AG09309 (cell line): ENCODE results near the gene CST9L.

Source experiments
- DNase-seq: peaks from one replicate; pipeline ENCODE4 v3.0.0-alpha.2; 2010; ENCODE audit warnings: low read depth
- H3K4me3 ChIP-seq: 2 replicates; pipeline ENCODE4 v1.5.1; 2011; ENCODE audit warnings: mild to moderate bottlenecking, low read depth, low read length, moderate library complexity; ENCODE audit not compliant: control insufficient read depth
- CTCF ChIP-seq: IDR thresholded peaks from 2 replicates; pipeline ENCODE4 v1.5.1; 2011; ENCODE audit warnings: mild to moderate bottlenecking, low read depth, low read length, inconsistent platforms; ENCODE audit not compliant: insufficient read depth, control insufficient read depth; ENCODE audit errors: missing control alignments

Gene CST9L

GRCh38 chr20:23548408-23548807 lies 19.9 kb downstream of the CST9L start:
- TF ChIP-seq CTCF: no peak
- H3K4me3 ChIP-seq: no peak overlapping the region
- no peak for DNase-seq

GRCh38 chr20:23547613-23548012 lies 20.7 kb downstream of the CST9L start:
- no peak for TF ChIP-seq CTCF
- DNase-seq: no peak
- no peak overlapping the region for H3K4me3 ChIP-seq

DNA sequence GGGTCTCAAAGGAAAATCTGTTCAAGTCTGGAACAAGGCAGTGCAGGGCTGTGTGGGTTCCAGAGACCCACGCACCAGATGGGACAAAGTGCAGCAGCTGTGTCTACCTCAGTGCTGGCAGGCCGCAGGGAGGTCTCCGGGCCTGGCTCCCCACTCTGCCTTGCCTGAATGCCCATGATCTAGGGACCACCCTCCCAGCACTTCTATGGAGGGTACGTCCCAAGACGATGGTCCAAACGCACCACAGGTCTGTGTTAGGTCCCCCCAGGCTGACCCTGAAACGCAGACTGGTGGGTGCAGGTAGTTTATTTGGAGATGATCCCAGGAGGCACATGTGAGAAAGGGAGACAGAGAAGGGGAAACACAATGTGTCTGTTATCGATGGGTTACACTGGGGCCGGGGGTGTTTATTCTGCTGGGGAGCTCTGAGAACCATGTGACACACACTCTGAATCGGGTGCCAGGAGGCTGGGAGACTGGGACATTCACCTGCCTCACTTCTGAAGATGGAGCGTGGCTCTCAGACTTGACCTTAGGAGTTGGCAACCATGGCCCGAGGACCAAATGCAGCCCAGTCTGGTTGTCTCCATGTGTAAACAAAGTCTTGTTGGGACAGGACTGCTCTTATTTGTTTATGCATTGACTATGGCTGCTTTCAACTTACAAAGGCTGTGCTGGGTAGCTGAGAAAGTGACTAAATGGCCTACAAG lies 21.7 kb downstream of the CST9L start:
- no peak overlapping the region for H3K4me3 ChIP-seq
- DNase-seq: no peak
- TF ChIP-seq CTCF: no peak

- no peak for TF ChIP-seq CTCF
- DNase-seq: no peak
- no peak overlapping the region for H3K4me3 ChIP-seq
These were observed 24.2 kb downstream of the CST9L start for GRCh38 chr20:23544133-23544532.

- H3K4me3 ChIP-seq: no peak overlapping the region
- no peak for DNase-seq
- TF ChIP-seq CTCF: no peak
These were observed 25.5 kb downstream of the CST9L start for GRCh38 chr20:23542801-23543200.

GRCh38 chr20:23541776-23542175 lies 26.5 kb downstream of the CST9L start:
- no peak for DNase-seq
- no peak for TF ChIP-seq CTCF
- H3K4me3 ChIP-seq: no peak overlapping the region
